DND-41 (cell line): ENCODE data around the gene STEAP1B.

ENCODE experiments used
- ATAC-seq: fragments of 200-7000 bp; cut with Tn5 transposase; 3 replicates; pipeline ENCODE4 v1.9.1; 2021; ENCODE audit warnings: low read depth; ENCODE audit not compliant: insufficient read depth
- DNase-seq: peaks from one replicate; pipeline ENCODE4 v3.0.0-alpha.2; 2020
- H2AFZ ChIP-seq: 2 replicates; pipeline ENCODE4 v1.6.0; 2012; ENCODE audit warnings: low read depth, low read length
- H3K27ac ChIP-seq: 2 replicates; pipeline ENCODE4 v1.5.1; 2012; ENCODE audit warnings: low read length, inconsistent platforms
- H3K27me3 ChIP-seq: fragments of 200-600 bp; sonication (generic); 2 replicates; pipeline ENCODE4 v1.6.0; 2012; ENCODE audit warnings: low read length, mild to moderate bottlenecking, inconsistent platforms; ENCODE audit not compliant: insufficient read depth, poor library complexity
- H3K36me3 ChIP-seq: 2 replicates; pipeline ENCODE4 v1.5.1; 2012; ENCODE audit warnings: low read length, inconsistent platforms; ENCODE audit not compliant: insufficient read depth
- H3K4me1 ChIP-seq: 2 replicates; pipeline ENCODE4 v1.5.1; 2012; ENCODE audit warnings: mild to moderate bottlenecking, low read length; ENCODE audit not compliant: insufficient read depth
- H3K4me2 ChIP-seq: 2 replicates; pipeline ENCODE4 v1.6.0; 2012; ENCODE audit warnings: mild to moderate bottlenecking, moderate library complexity, low read length, inconsistent platforms; ENCODE audit not compliant: insufficient read depth
- H3K4me3 ChIP-seq, 2 experiments: fragments of 200-600 bp in 1 of 2; shearing (Covaris generic) in 1 of 2; 2 replicates each; pipeline ENCODE4 v1.5.1; 2012 to 2016; ENCODE audit warnings: inconsistent platforms in 2 of 2, low read length in 2 of 2, mild to moderate bottlenecking in 2 of 2, low read depth in 1 of 2, moderate library complexity in 1 of 2
- H3K79me2 ChIP-seq: 2 replicates; pipeline ENCODE4 v1.6.0; 2012; ENCODE audit warnings: low read length, inconsistent platforms; ENCODE audit not compliant: insufficient read depth
- H3K9ac ChIP-seq: 2 replicates; pipeline ENCODE4 v1.6.0; 2012; ENCODE audit warnings: low read depth, mild to moderate bottlenecking, inconsistent platforms, low read length, moderate library complexity
- H3K9me3 ChIP-seq: 2 replicates; pipeline ENCODE4 v1.5.1; 2012; ENCODE audit warnings: low read length, moderate library complexity, mild to moderate bottlenecking, inconsistent platforms; ENCODE audit not compliant: insufficient read depth, severe bottlenecking
- H4K20me1 ChIP-seq: 2 replicates; pipeline ENCODE4 v1.6.0; 2012; ENCODE audit warnings: low read length; ENCODE audit not compliant: insufficient read depth
- EZH2 ChIP-seq: IDR thresholded peaks from 3 replicates; pipeline ENCODE4 v1.6.1; 2012; ENCODE audit warnings: borderline replicate concordance, low read depth, mild to moderate bottlenecking, moderate library complexity, low read length, inconsistent platforms; ENCODE audit not compliant: severe bottlenecking
- TF ChIP-seq, protein P1 (sequence below): IDR thresholded peaks from 2 replicates; pipeline ENCODE4 v1.5.1; 2012; ENCODE audit warnings: borderline replicate concordance, low read length, moderate library complexity, mild to moderate bottlenecking; ENCODE audit not compliant: poor library complexity, severe bottlenecking; ENCODE audit errors: extremely low read depth

The STEAP1B gene

GRCh38 chr7:22371878-22372277 lies 128.1 kb downstream of the STEAP1B start:
- H3K27ac ChIP-seq: no peak overlapping the region
- no peak for DNase-seq
- no peak for ATAC-seq

More at GRCh38 chr7:22371878-22372277, 128.1 kb downstream of the STEAP1B start:
- no peaks in the 10 kb centered on the region for H3K79me2 ChIP-seq
- no peaks in the 10 kb centered on the region for H3K4me1 ChIP-seq
- H3K9ac ChIP-seq: no peak overlapping the region
- H3K36me3 ChIP-seq: no peaks in the 10 kb centered on the region
- no peaks in the 10 kb centered on the region for H3K27me3 ChIP-seq
- H3K4me2 ChIP-seq: no peak overlapping the region
- TF ChIP-seq, protein P1, sequence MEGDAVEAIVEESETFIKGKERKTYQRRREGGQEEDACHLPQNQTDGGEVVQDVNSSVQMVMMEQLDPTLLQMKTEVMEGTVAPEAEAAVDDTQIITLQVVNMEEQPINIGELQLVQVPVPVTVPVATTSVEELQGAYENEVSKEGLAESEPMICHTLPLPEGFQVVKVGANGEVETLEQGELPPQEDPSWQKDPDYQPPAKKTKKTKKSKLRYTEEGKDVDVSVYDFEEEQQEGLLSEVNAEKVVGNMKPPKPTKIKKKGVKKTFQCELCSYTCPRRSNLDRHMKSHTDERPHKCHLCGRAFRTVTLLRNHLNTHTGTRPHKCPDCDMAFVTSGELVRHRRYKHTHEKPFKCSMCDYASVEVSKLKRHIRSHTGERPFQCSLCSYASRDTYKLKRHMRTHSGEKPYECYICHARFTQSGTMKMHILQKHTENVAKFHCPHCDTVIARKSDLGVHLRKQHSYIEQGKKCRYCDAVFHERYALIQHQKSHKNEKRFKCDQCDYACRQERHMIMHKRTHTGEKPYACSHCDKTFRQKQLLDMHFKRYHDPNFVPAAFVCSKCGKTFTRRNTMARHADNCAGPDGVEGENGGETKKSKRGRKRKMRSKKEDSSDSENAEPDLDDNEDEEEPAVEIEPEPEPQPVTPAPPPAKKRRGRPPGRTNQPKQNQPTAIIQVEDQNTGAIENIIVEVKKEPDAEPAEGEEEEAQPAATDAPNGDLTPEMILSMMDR: no peak
- no peak for TF ChIP-seq EZH2
- H3K9me3 ChIP-seq: no peaks in the 10 kb centered on the region
- H2AFZ ChIP-seq: no peak overlapping the region
- no peak overlapping the region for H3K4me3 ChIP-seq
- H4K20me1 ChIP-seq: no peaks in the 10 kb centered on the region
